Liver (tissue), 9 donors: ENCODE results near the gene TMEM145. TPM values are rescaled to one million over a fixed set of nuclear protein-coding genes. Genes with fewer than 3 reads are reported as not detected.

Source experiments
- DNase-seq: peaks from one replicate; pipeline ENCODE4 v3.0.0-alpha.2; 2017; ENCODE audit warnings: low spot score
- H3K27ac ChIP-seq, 2 donors: one replicate each; pipeline ENCODE4 v1.7.0; 2013; ENCODE audit warnings: inconsistent platforms in 2 of 2, low read length in 2 of 2, control low read depth in 1 of 2, low read depth in 1 of 2, mild to moderate bottlenecking in 1 of 2
- H3K27me3 ChIP-seq, 4 donors: one replicate each; pipeline versions ENCODE4 v1.6.1 to v1.7.0; 2013; ENCODE audit warnings: low read length in 3 of 4, inconsistent platforms in 1 of 4, mild to moderate bottlenecking in 1 of 4, moderate library complexity in 1 of 4; ENCODE audit not compliant: control insufficient read depth in 4 of 4, insufficient read depth in 4 of 4
- H3K36me3 ChIP-seq, 4 donors: one replicate each; pipeline versions ENCODE4 v1.6.1 to v1.7.0; 2013; ENCODE audit warnings: low read length in 3 of 4, mild to moderate bottlenecking in 3 of 4, low read depth in 1 of 4, moderate library complexity in 1 of 4; ENCODE audit not compliant: control insufficient read depth in 4 of 4, insufficient read depth in 3 of 4
- H3K4me1 ChIP-seq, 4 donors: one replicate each; pipeline versions ENCODE4 v1.6.1 to v1.7.0; 2013; ENCODE audit warnings: low read length in 3 of 4, mild to moderate bottlenecking in 3 of 4, moderate library complexity in 1 of 4; ENCODE audit not compliant: control insufficient read depth in 4 of 4, insufficient read depth in 4 of 4
- H3K4me3 ChIP-seq, 3 donors: one replicate each; pipeline versions ENCODE4 v1.6.1 to v1.7.0; 2013; ENCODE audit warnings: low read length in 3 of 3, control low read depth in 1 of 3, low read depth in 1 of 3, mild to moderate bottlenecking in 1 of 3
- H3K9ac ChIP-seq, 2 donors: one replicate each; pipeline ENCODE4 v1.7.0; 2013; ENCODE audit warnings: low read length in 2 of 2, mild to moderate bottlenecking in 2 of 2, moderate library complexity in 2 of 2, control low read depth in 1 of 2, low read depth in 1 of 2
- H3K9me3 ChIP-seq, 4 donors: one replicate each; pipeline versions ENCODE4 v1.6.1 to v1.7.0; 2013; ENCODE audit warnings: low read length in 3 of 4; ENCODE audit not compliant: control insufficient read depth in 4 of 4
- EGR1 ChIP-seq, 2 donors: IDR thresholded peaks; 2 replicates each; pipeline ENCODE4 v1.6.1; 2016 to 2018; ENCODE audit warnings: antibody characterized with exemption in 2 of 2, low read depth in 2 of 2
- FOXA1 ChIP-seq: IDR thresholded peaks from 2 replicates; pipeline ENCODE4 v1.6.1; 2016; ENCODE audit warnings: antibody characterized with exemption
- GABPA ChIP-seq, 2 donors: IDR thresholded peaks in 1 of 2; conservative IDR thresholded peaks in 1 of 2; 2 replicates each; pipeline ENCODE4 v1.6.1; 2016; ENCODE audit warnings: antibody characterized with exemption in 2 of 2, mild to moderate bottlenecking in 1 of 2, moderate library complexity in 1 of 2
- HNF4A ChIP-seq, 2 donors: conservative IDR thresholded peaks; 2 replicates each; pipeline ENCODE4 v1.6.1; 2016; ENCODE audit warnings: antibody characterized with exemption in 2 of 2, mild to moderate bottlenecking in 2 of 2
- HNF4G ChIP-seq: IDR thresholded peaks from 2 replicates; pipeline ENCODE4 v1.6.1; 2016; ENCODE audit warnings: antibody characterized with exemption
- JUND ChIP-seq, 2 donors: IDR thresholded peaks; 2 replicates each; pipeline ENCODE4 v1.6.1; 2016; ENCODE audit warnings: antibody characterized with exemption in 2 of 2
- NR2F2 ChIP-seq: IDR thresholded peaks from 2 replicates; pipeline ENCODE4 v1.6.1; 2016; ENCODE audit warnings: antibody characterized with exemption
- RAD21 ChIP-seq, 2 donors: IDR thresholded peaks; 2 replicates each; pipeline ENCODE4 v1.6.1; 2016; ENCODE audit warnings: antibody characterized with exemption in 2 of 2, mild to moderate bottlenecking in 2 of 2
- RXRA ChIP-seq, 2 donors: IDR thresholded peaks; 2 replicates each; pipeline ENCODE4 v1.6.1; 2017 to 2018; ENCODE audit warnings: antibody characterized with exemption in 2 of 2, mild to moderate bottlenecking in 1 of 2
- SP1 ChIP-seq: IDR thresholded peaks from 2 replicates; pipeline ENCODE4 v1.6.1; 2018; ENCODE audit warnings: antibody characterized with exemption, mild to moderate bottlenecking
- TAF1 ChIP-seq: conservative IDR thresholded peaks from 2 replicates; pipeline ENCODE4 v1.6.1; 2016; ENCODE audit warnings: antibody characterized with exemption, mild to moderate bottlenecking
- YY1 ChIP-seq: IDR thresholded peaks from 2 replicates; pipeline ENCODE4 v1.6.1; 2016; ENCODE audit warnings: antibody characterized with exemption, mild to moderate bottlenecking
- WGBS: extraction: QIAGEN DNeasy Blood & Tissue Kit; methylation state at CpG from one replicate; pipeline ENCODE4 v1.1.7; 2013; 5-methylcytosine and 5-hydroxymethylcytosine counted together
- polyA plus RNA-seq, 2 donors: library from polyadenylated mRNA; stranded (reverse) in 1 of 2; unstranded in 1 of 2; fragments of 200-250 nt in 1 of 2; fragments of >200 nt in 1 of 2; fragmentation: Nextera tagmentation in 1 of 2; extraction: Ambion mirVana in 1 of 2; gene quantifications; one replicate each; pipeline versions ENCODE4 v1.2.1 to v1.2.3, GENCODE V29; 2013 to 2015
- total RNA-seq, 2 donors: library from RNA; depleted of rRNA; stranded (reverse); fragments of >200 nt; gene quantifications; one replicate each; pipeline ENCODE4 v1.2.3, GENCODE V29; 2014
- TF ChIP-seq, protein P1 (sequence below): IDR thresholded peaks from 2 replicates; pipeline ENCODE4 v1.6.1; 2016; ENCODE audit warnings: antibody characterized with exemption
- TF ChIP-seq, protein P2 (sequence below): IDR thresholded peaks from 2 replicates; pipeline ENCODE4 v1.6.1; 2016; ENCODE audit warnings: antibody characterized with exemption, mild to moderate bottlenecking
- TF ChIP-seq, protein P3 (sequence below): IDR thresholded peaks from 2 replicates; pipeline ENCODE4 v1.6.1; 2016; ENCODE audit warnings: antibody characterized with exemption
- TF ChIP-seq, protein P4 (sequence below): fragments of 150-350 bp; IDR thresholded peaks from 2 replicates; pipeline ENCODE4 v1.5.1; 2017; ENCODE audit warnings: improper control_type of control experiment, low read depth, low read length; ENCODE audit not compliant: missing input control
- TF ChIP-seq, protein P5 (sequence below): IDR thresholded peaks from 2 replicates; pipeline ENCODE4 v1.6.1; 2016; ENCODE audit warnings: antibody characterized with exemption
- donor health status: healthy.
- donor health status: healthy.
- donor health status: healthy.
- donor health status: healthy.
- donor health status: healthy.

Gene TMEM145
- total and polyA plus RNA-seq, 4 donors: 0.02 to 0.08 TPM; not detected in 2

DNA sequence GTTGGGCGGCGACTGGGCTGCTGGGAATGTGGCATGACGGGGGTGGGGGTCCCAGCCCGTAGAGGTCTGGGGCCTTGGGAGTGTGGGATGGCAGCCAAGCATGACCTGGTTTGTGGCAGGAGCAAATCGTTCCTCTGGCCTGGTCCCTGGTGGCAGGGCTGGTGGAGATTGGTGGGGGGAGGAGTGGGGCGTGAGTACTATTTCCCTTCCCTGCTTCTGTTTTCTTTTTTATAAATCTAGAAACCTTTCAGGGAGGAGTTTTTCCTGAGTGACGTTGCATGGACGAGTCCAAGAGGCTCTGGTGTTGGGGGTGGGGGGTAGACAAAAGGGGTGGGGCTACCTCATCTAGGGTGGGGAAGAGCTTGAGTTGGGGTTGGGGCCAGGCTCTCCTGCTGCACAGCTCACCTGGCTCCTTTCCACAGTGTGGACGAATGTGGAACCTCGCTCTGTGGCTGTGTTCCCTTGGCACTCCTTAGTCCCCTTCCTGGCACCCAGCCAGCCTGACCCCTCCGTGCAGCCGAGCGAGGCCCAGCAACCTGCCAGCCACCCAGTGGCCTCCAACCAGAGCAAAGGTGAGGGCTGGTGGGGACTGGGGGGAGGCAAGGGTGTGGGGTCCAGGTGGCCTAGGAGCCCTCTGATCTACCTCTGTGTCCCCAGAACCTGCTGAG is 26.6 kb upstream of the TMEM145 start:
- Histone ChIP-seq H3K4me1 (peaks cover 7 to 39% (median 27%) of the 10 kb centered on the region in 4 donors), H3K27ac (peak overlapping the region; percentile 9 to 16), H3K9me3 (no peaks in the 10 kb centered on the region), H3K4me3 (no peak overlapping the region), H3K9ac (no peak overlapping the region), H3K36me3 (peaks cover 15 to 46% (median 27%) of the 10 kb centered on the region in 4 donors), H3K27me3 (no peaks in the 10 kb centered on the region)
- peak; percentile 46 for DNase-seq
- WGBS: 33% methylated on average over 13 of the region's 13 CpGs
- TF ChIP-seq, protein P1, sequence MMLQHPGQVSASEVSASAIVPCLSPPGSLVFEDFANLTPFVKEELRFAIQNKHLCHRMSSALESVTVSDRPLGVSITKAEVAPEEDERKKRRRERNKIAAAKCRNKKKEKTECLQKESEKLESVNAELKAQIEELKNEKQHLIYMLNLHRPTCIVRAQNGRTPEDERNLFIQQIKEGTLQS: no peak
- TF ChIP-seq RAD21 (IDR thresholded peaks at IDR 0.05): no peak
- TF ChIP-seq HNF4G: no peak
- no peak for TF ChIP-seq NR2F2
- TF ChIP-seq SP1: no peak
- TF ChIP-seq FOXA1: no peak
- TF ChIP-seq EGR1 (IDR thresholded peaks at IDR 0.05; ENCODE audit: low read depth in 2 of 2): no peak
- TF ChIP-seq GABPA (IDR thresholded peaks at IDR 0.05 in 1 of 2, conservative IDR thresholded peaks at IDR 0.05 in 1 of 2): no peak
- TF ChIP-seq, protein P2, sequence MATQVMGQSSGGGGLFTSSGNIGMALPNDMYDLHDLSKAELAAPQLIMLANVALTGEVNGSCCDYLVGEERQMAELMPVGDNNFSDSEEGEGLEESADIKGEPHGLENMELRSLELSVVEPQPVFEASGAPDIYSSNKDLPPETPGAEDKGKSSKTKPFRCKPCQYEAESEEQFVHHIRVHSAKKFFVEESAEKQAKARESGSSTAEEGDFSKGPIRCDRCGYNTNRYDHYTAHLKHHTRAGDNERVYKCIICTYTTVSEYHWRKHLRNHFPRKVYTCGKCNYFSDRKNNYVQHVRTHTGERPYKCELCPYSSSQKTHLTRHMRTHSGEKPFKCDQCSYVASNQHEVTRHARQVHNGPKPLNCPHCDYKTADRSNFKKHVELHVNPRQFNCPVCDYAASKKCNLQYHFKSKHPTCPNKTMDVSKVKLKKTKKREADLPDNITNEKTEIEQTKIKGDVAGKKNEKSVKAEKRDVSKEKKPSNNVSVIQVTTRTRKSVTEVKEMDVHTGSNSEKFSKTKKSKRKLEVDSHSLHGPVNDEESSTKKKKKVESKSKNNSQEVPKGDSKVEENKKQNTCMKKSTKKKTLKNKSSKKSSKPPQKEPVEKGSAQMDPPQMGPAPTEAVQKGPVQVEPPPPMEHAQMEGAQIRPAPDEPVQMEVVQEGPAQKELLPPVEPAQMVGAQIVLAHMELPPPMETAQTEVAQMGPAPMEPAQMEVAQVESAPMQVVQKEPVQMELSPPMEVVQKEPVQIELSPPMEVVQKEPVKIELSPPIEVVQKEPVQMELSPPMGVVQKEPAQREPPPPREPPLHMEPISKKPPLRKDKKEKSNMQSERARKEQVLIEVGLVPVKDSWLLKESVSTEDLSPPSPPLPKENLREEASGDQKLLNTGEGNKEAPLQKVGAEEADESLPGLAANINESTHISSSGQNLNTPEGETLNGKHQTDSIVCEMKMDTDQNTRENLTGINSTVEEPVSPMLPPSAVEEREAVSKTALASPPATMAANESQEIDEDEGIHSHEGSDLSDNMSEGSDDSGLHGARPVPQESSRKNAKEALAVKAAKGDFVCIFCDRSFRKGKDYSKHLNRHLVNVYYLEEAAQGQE: no peak
- no peak for TF ChIP-seq JUND (IDR thresholded peaks at IDR 0.05)
- TF ChIP-seq, protein P3, sequence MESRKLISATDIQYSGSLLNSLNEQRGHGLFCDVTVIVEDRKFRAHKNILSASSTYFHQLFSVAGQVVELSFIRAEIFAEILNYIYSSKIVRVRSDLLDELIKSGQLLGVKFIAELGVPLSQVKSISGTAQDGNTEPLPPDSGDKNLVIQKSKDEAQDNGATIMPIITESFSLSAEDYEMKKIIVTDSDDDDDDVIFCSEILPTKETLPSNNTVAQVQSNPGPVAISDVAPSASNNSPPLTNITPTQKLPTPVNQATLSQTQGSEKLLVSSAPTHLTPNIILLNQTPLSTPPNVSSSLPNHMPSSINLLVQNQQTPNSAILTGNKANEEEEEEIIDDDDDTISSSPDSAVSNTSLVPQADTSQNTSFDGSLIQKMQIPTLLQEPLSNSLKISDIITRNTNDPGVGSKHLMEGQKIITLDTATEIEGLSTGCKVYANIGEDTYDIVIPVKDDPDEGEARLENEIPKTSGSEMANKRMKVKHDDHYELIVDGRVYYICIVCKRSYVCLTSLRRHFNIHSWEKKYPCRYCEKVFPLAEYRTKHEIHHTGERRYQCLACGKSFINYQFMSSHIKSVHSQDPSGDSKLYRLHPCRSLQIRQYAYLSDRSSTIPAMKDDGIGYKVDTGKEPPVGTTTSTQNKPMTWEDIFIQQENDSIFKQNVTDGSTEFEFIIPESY: no peak
- TF ChIP-seq YY1: no peak
- TF ChIP-seq HNF4A (conservative IDR thresholded peaks at IDR 0.05): no peak
- TF ChIP-seq TAF1: no peak
- TF ChIP-seq, protein P4, sequence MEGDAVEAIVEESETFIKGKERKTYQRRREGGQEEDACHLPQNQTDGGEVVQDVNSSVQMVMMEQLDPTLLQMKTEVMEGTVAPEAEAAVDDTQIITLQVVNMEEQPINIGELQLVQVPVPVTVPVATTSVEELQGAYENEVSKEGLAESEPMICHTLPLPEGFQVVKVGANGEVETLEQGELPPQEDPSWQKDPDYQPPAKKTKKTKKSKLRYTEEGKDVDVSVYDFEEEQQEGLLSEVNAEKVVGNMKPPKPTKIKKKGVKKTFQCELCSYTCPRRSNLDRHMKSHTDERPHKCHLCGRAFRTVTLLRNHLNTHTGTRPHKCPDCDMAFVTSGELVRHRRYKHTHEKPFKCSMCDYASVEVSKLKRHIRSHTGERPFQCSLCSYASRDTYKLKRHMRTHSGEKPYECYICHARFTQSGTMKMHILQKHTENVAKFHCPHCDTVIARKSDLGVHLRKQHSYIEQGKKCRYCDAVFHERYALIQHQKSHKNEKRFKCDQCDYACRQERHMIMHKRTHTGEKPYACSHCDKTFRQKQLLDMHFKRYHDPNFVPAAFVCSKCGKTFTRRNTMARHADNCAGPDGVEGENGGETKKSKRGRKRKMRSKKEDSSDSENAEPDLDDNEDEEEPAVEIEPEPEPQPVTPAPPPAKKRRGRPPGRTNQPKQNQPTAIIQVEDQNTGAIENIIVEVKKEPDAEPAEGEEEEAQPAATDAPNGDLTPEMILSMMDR: no peak
- TF ChIP-seq RXRA (IDR thresholded peaks at IDR 0.05): no peak
- TF ChIP-seq, protein P5, sequence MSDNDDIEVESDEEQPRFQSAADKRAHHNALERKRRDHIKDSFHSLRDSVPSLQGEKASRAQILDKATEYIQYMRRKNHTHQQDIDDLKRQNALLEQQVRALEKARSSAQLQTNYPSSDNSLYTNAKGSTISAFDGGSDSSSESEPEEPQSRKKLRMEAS: no peak
